Skeletal muscle cell (primary cell): Measurements from ENCODE around the gene INHBB.
"Not testable (repeated sequence)": the region's sequence is repeated elsewhere in the genome, so short reads cannot be mapped to it uniquely, and the experiment has no call there.

ENCODE experiments used
- DNase-seq: peaks from one replicate; pipeline ENCODE4 v3.0.0-alpha.2; 2010; ENCODE audit warnings: low read depth
- H3K4me3 ChIP-seq: 2 replicates; pipeline ENCODE4 v1.5.1; 2011; ENCODE audit warnings: low read depth, mild to moderate bottlenecking, control low read depth, low read length, moderate library complexity

INHBB gene

GRCh38 chr2:120391382-120391781, 45.4 kb downstream of the INHBB start:
- not testable (repeated sequence) for DNase-seq, H3K4me3 ChIP-seq

GRCh38 chr2:120391911-120392665, 46.2 kb downstream of the INHBB start:
- DNase-seq = no peak
- no peak overlapping the region for H3K4me3 ChIP-seq

GRCh38 chr2:120392923-120393322, 47.0 kb downstream of the INHBB start:
- no peak for DNase-seq
- no peak overlapping the region for H3K4me3 ChIP-seq

- no peak for DNase-seq
- H3K4me3 ChIP-seq = no peak overlapping the region
Observed at GRCh38 chr2:120393456-120393855, 47.5 kb downstream of the INHBB start.

GRCh38 chr2:120394764-120395163, 48.8 kb downstream of the INHBB start:
- no peak overlapping the region for H3K4me3 ChIP-seq
- no peak for DNase-seq

GRCh38 chr2:120395221-120396012, 49.5 kb downstream of the INHBB start:
- no peak overlapping the region for H3K4me3 ChIP-seq
- no peak for DNase-seq

GRCh38 chr2:120396013-120396860, 50.3 kb downstream of the INHBB start:
- H3K4me3 ChIP-seq = no peak overlapping the region
- no peak for DNase-seq

- no peak overlapping the region for H3K4me3 ChIP-seq
- DNase-seq = no peak
Observed at GRCh38 chr2:120396861-120397811, 51.2 kb downstream of the INHBB start.

- no peak for DNase-seq
- H3K4me3 ChIP-seq = no peak overlapping the region
Observed at GRCh38 chr2:120398051-120398995, 52.4 kb downstream of the INHBB start.

GRCh38 chr2:120398996-120399888, 53.3 kb downstream of the INHBB start:
- no peak overlapping the region for H3K4me3 ChIP-seq
- DNase-seq = no peak

GRCh38 chr2:120399889-120400240, 53.9 kb downstream of the INHBB start:
- H3K4me3 ChIP-seq = no peak overlapping the region
- DNase-seq = no peak

GRCh38 chr2:120400551-120400950, 54.6 kb downstream of the INHBB start:
- H3K4me3 ChIP-seq = no peak overlapping the region
- DNase-seq = no peak
